ENCODE measurements around the gene GLTP.
"Not testable (repeated sequence)": the region's sequence is repeated elsewhere in the genome, so short reads cannot be mapped to it uniquely, and the experiment has no call there.

Gene GLTP

DNA sequence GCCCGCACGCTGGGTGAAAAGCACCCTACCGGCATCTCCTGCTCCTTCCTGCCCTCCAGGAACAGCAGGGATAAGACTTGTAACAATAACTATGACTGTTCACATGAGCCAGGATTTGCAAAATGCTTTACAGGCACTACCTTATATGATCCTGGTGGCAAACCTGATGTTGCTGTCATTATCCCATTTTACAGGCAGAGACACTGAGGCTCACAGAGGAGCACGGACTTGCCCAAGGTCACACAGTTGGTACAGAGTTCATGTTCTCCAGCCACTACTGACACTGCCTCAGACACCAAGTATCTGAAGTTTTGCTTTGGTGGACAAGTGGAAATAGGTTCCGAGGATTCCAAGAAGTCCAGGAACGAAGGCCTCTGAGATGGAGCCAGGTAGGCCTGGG, 22.6 kb downstream of the GLTP start:
- no peak for DNase-seq (ENCODE audit: low read depth)
- TF ChIP-seq, protein P1, sequence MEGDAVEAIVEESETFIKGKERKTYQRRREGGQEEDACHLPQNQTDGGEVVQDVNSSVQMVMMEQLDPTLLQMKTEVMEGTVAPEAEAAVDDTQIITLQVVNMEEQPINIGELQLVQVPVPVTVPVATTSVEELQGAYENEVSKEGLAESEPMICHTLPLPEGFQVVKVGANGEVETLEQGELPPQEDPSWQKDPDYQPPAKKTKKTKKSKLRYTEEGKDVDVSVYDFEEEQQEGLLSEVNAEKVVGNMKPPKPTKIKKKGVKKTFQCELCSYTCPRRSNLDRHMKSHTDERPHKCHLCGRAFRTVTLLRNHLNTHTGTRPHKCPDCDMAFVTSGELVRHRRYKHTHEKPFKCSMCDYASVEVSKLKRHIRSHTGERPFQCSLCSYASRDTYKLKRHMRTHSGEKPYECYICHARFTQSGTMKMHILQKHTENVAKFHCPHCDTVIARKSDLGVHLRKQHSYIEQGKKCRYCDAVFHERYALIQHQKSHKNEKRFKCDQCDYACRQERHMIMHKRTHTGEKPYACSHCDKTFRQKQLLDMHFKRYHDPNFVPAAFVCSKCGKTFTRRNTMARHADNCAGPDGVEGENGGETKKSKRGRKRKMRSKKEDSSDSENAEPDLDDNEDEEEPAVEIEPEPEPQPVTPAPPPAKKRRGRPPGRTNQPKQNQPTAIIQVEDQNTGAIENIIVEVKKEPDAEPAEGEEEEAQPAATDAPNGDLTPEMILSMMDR (conservative IDR thresholded peaks at IDR 0.05; ENCODE audit: low read depth, low read length), result no peak
- H3K4me3 ChIP-seq (ENCODE audit: low read depth, low read length), result no peak overlapping the region

GRCh38 chr12:109855377-109855776, 25.0 kb downstream of the GLTP start:
- TF ChIP-seq, protein P1 (conservative IDR thresholded peaks at IDR 0.05; ENCODE audit: low read depth, low read length), result no peak
- no peak overlapping the region for H3K4me3 ChIP-seq (ENCODE audit: low read depth, low read length)
- DNase-seq (ENCODE audit: low read depth), result no peak

- DNase-seq (ENCODE audit: low read depth); H3K4me3 ChIP-seq (ENCODE audit: low read depth, low read length): not testable (repeated sequence)
These were observed 29.8 kb downstream of the GLTP start for GRCh38 chr12:109850518-109850917.

DNA sequence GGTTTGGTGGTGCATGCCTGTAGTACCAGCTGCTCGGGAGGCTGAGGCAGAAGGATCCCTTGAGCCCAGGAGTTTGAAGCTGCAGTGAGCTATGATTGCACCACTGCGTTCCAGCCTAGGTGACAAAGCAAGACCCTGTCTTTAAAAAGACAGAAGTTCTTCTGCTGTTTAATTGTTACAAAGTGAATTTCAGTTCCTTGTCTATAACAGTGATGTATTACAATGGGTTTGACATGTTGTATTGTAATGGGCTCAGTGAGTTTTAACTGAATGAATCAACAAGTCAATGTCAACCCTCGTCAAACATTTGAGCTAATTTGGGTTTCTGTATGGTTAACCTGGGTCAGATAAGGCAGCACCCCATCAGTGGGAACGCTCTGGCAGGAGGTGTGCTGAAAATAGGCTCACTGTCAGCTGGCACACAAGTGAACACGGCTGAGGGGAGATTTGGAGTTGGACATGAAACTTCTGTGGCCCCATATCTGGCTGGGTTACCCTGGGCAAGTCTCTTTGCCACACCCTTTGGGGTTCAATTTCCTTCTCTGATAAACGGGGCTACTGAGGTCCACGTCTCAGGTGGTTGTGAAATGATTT, 33.1 kb downstream of the GLTP start:
- TF ChIP-seq, protein P1 (conservative IDR thresholded peaks at IDR 0.05; ENCODE audit: low read depth, low read length), result no peak
- H3K4me3 ChIP-seq (ENCODE audit: low read depth, low read length), result no peak overlapping the region
- DNase-seq (ENCODE audit: low read depth), result no peak

DNA sequence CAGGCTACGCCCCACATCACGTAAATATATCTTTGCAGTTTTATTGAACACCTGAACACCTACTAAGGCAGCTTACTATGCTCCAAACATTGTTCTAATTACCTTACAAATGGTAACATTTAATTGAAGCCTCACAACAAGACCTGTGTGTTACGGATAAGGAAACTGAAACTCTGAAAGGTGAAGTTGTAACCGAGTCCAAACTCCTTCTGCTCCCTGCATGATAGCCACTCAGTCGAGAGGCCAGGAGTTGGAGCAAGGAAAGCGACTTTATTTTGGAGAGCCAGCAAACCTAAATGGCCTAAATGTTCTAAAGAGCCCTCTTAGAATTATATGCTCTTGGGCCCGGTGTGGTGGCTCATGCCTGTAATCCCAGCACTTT, 34.5 kb downstream of the GLTP start:
- DNase-seq (ENCODE audit: low read depth), result no peak
- TF ChIP-seq, protein P1 (conservative IDR thresholded peaks at IDR 0.05; ENCODE audit: low read depth, low read length), result no peak
- H3K4me3 ChIP-seq (ENCODE audit: low read depth, low read length), result no peak overlapping the region

DNA sequence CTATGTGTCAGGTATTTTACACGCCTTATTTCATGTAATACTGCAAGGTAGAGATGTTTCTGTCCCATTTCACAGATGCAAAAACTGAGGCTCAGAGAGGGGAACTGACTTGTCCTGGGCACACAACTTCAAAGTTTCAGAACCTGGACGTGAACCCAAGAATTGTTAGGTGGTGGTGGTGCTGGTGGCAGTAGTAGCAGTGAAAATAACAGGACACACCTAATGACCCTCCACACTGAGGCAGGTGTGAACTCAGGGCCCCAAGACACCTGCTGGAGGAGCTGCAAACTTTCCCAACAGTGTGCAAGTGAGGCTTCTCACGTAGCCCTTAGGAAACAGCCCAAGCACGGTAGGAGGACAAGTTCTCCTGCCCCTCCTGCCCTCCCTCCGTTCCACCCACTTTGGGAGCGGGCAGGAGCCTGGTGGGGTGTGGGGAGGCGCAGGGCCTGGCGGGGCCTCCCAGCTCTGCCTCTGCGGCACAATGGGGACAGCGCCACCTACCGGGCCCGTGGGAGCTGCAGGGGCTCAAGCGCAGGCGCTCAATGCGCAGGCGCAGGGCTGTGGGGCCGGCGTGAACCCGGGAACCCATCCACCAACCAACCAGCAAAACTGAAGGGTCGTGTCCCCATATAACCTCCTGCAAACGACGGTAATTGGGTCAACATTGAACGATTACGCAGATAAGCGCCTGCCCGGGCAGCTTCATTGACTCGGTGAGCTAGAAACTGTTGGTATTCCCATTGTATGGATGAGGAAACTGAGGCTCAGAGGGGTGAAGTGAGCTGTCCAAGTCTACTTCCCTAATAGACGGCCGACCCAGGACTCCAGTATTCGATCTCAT, 35.1 kb downstream of the GLTP start:
- DNase-seq (ENCODE audit: low read depth), result peak; percentile 79
- peak overlapping the region; percentile 32 for H3K4me3 ChIP-seq (ENCODE audit: low read depth, low read length)
- TF ChIP-seq, protein P1 (conservative IDR thresholded peaks at IDR 0.05; ENCODE audit: low read depth, low read length), result peak; percentile 86

DNA sequence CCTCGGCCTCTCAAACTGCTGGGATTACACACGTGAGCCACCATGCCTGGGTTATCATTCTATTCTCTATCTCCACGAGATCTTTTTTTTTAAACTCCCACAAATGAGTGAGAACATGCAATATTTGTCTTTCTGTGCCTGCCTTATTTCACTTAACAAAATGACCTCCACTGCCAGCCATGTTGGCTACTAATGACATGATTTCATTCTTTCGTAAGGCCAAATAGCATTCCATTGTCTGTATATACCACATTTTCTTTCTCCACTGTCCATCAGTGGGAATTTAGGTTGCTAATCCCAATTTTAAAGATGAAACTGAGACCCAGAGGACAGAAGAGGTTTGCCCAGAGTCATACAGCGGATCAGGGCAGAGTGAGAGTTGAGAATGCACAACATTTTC, 36.2 kb downstream of the GLTP start:
- TF ChIP-seq, protein P1 (conservative IDR thresholded peaks at IDR 0.05; ENCODE audit: low read depth, low read length), result no peak
- H3K4me3 ChIP-seq (ENCODE audit: low read depth, low read length), result no peak overlapping the region
- no peak for DNase-seq (ENCODE audit: low read depth)

Measured in choroid plexus epithelial cell (primary cell).